SU-DHL-6 (cell line): ENCODE data around the gene ALKBH3.

ENCODE experiments used
- H2AFZ ChIP-seq: fragments of 200-600 bp; sonication (generic); 2 replicates; pipeline ENCODE4 v1.6.1; 2014; ENCODE audit warnings: low read depth, mild to moderate bottlenecking, moderate library complexity, mixed read lengths, antibody characterized with exemption, low read length; ENCODE audit not compliant: severe bottlenecking
- H3F3A ChIP-seq: fragments of 200-600 bp; shearing (Covaris generic); 2 replicates; pipeline ENCODE4 v1.6.0; 2016; ENCODE audit warnings: antibody characterized with exemption, mild to moderate bottlenecking; ENCODE audit not compliant: insufficient read depth
- H3K27ac ChIP-seq: fragments of 200-600 bp; sonication (generic); 2 replicates; pipeline ENCODE4 v1.5.1; 2016; ENCODE audit warnings: low read depth, mild to moderate bottlenecking, low read length, moderate library complexity, mixed read lengths
- H3K27me3 ChIP-seq: fragments of 200-600 bp; sonication (generic), shearing (Covaris generic); 2 replicates; pipeline ENCODE4 v1.6.0; 2014; ENCODE audit warnings: mild to moderate bottlenecking, low read length
- H3K36me3 ChIP-seq: fragments of 200-600 bp; sonication (generic); 2 replicates; pipeline ENCODE4 v1.6.1; 2014; ENCODE audit warnings: mild to moderate bottlenecking, low read length, mixed read lengths
- H3K4me2 ChIP-seq: fragments of 300-600, 200-600 bp; shearing (Covaris generic), sonication (generic); 2 replicates; pipeline ENCODE4 v1.6.0; 2014; ENCODE audit warnings: low read length, low read depth, mild to moderate bottlenecking; ENCODE audit not compliant: poor library complexity, severe bottlenecking
- H3K4me3 ChIP-seq: fragments of 200-600 bp; sonication (generic); 2 replicates; pipeline ENCODE4 v1.5.1; 2014; ENCODE audit warnings: antibody characterized with exemption, low read length, mild to moderate bottlenecking, mixed read lengths; ENCODE audit not compliant: insufficient read depth, poor library complexity, severe bottlenecking
- H3K79me2 ChIP-seq: fragments of 200-600 bp; sonication (generic); 2 replicates; pipeline ENCODE4 v1.6.1; 2014; ENCODE audit warnings: mild to moderate bottlenecking, low read length, moderate library complexity; ENCODE audit not compliant: insufficient read depth
- H3K9ac ChIP-seq: fragments of 200-600 bp; sonication (generic); 2 replicates; pipeline ENCODE4 v1.7.0; 2014; ENCODE audit warnings: mild to moderate bottlenecking, low read length
- H3K9me2 ChIP-seq: fragments of 200-600 bp; sonication (generic); replicated peaks from 2 replicates; pipeline ENCODE4 v1.6.1; 2014; ENCODE audit warnings: low read length; ENCODE audit not compliant: insufficient read depth
- H3K9me3 ChIP-seq: fragments of 200-600 bp; sonication (generic); 2 replicates; pipeline ENCODE4 v1.6.1; 2014; ENCODE audit warnings: low read length, mixed read lengths; ENCODE audit not compliant: insufficient read depth
- H4K20me1 ChIP-seq: fragments of 200-600 bp; sonication (generic); 2 replicates; pipeline ENCODE4 v1.6.1; 2014; ENCODE audit warnings: low read depth, mild to moderate bottlenecking, antibody characterized with exemption, low read length, moderate library complexity, mixed read lengths
- CTCF ChIP-seq: fragments of 200-600 bp; sonication (generic); IDR thresholded peaks from one replicate; pipeline ENCODE4 v1.5.1; 2017; ENCODE audit warnings: antibody characterized with exemption, mild to moderate bottlenecking, low read length, moderate library complexity; ENCODE audit not compliant: insufficient read depth, poor library complexity, severe bottlenecking
- EZH2phosphoT487 ChIP-seq: fragments of 200-600 bp; sonication (generic), shearing (Covaris generic); conservative IDR thresholded peaks from 2 replicates; pipeline ENCODE4 v1.6.1; 2018; ENCODE audit warnings: mild to moderate bottlenecking, antibody characterized with exemption, low read length, moderate library complexity, mixed read lengths

The ALKBH3 gene

DNA sequence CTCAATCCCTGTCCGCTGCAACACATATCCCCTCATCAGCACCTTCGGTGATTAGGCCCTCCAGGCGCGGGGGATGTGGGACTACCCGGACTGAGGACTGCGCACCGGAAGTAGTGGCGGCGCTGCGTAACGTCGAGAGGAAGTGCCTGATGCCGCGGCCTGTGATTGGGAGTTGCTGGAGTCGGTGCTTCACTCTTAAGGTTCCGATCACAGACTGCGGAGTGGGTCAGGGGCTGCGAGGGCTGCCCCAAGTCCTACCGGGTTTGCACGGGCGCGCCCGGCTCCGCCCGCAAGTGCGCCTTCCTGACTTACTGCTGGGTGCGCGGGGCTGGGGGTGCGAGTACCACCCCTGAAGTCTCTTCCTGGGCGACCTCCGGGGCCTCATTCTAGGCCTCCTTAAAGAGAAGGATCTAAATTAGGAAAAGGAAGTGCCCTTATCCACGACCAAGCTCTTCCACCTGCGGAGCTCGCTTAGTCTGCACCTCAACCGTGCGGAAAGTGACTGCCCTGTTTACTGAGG lies at the start of gene ALKBH3:
Gene ALKBH3 (plus strand): TSS at position 192 of the 520 bp plus-strand sequence. CDS start 1,822 bp downstream, outside the sequence.
- H3K9ac ChIP-seq, result no peak within 1 kb of the TSS

DNA sequence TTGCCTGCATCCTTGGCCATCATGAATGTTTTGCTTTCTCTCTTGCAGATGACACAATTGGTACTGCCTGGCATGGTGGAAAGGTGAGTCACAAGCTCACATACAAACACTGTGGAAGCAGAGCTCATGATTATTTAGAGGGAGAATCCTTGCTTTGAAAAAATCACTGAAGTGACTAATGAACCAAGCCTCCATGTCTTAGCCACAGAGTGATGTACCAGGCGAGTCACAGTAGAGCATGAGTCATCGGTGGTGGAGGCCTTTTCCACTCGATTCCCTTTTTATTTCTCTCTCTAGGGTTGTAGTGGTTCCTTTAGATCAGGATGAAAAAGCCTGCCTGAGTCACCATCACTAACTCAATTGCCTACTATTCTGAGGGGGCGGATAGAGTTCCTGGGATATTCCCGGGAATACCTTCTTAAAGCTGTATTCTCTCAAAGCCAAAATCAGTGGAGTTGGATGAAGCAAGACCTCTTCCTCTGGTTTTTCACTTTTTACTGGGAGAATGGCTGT lies 49.6 kb upstream of the ALKBH3 start:
- Histone ChIP-seq H3K9ac (no peak overlapping the region), H3K4me3 (no peak overlapping the region), H3K27ac (no peak overlapping the region), H4K20me1 (no peaks in the 10 kb centered on the region), H2AFZ (no peak overlapping the region), H3K27me3 (no peaks in the 10 kb centered on the region), H3K9me3 (no peaks in the 10 kb centered on the region), H3K79me2 (no peaks in the 10 kb centered on the region), H3F3A (no peaks in the 10 kb centered on the region), H3K4me2 (no peak overlapping the region), H3K9me2 (no peaks in the 10 kb centered on the region), H3K36me3 (no peaks in the 10 kb centered on the region)
- TF ChIP-seq CTCF (no peak), EZH2phosphoT487 (no peak)

More for the DNA sequence above, at the start of gene ALKBH3:
- no peaks in the 10 kb centered on the region for H3K36me3 ChIP-seq
- H4K20me1 ChIP-seq, result no peaks in the 10 kb centered on the region
- no peaks in the 10 kb centered on the region for H3F3A ChIP-seq
- H2AFZ ChIP-seq, result no peak within 1 kb of the TSS
- no peak for TF ChIP-seq EZH2phosphoT487
- TF ChIP-seq CTCF, result no peak
- no peak within 1 kb of the TSS for H3K4me2 ChIP-seq
- no peaks in the 10 kb centered on the region for H3K79me2 ChIP-seq
- no peaks in the 10 kb centered on the region for H3K27me3 ChIP-seq
- H3K27ac ChIP-seq, result no peak within 1 kb of the TSS
- no peaks in the 10 kb centered on the region for H3K9me3 ChIP-seq
- H3K4me3 ChIP-seq, result no peak within 1 kb of the TSS
- H3K9me2 ChIP-seq, result no peaks in the 10 kb centered on the region

DNA sequence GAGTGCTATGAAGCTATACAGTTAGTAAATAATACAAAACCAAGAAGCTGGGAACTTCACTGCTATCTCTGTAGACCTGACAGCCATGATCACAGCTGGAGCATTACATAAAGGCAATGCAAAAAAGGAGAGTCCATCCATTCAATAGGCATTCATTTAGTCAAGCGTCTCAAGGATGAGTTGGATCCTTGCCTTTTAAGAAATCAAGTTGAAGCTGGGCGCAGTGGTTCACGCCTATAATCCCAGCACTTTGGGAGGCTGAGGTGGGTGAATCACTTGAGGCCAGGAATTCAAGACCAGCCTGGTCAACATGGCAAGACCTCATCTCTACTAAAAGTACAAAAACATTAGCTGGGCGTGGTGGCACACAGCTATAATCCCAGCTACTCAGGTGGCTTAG lies 48.1 kb upstream of the ALKBH3 start:
- Histone ChIP-seq H3K79me2 (no peaks in the 10 kb centered on the region), H3K9ac (no peak overlapping the region), H3K27ac (no peak overlapping the region), H3K9me3 (no peaks in the 10 kb centered on the region), H3K4me3 (no peak overlapping the region), H3K27me3 (no peaks in the 10 kb centered on the region), H4K20me1 (no peaks in the 10 kb centered on the region), H2AFZ (no peak overlapping the region), H3K9me2 (no peaks in the 10 kb centered on the region), H3K4me2 (no peak overlapping the region), H3K36me3 (no peaks in the 10 kb centered on the region), H3F3A (no peaks in the 10 kb centered on the region)
- TF ChIP-seq CTCF (no peak), EZH2phosphoT487 (no peak)
